ENCODE results near the gene OGG1.

- TF ChIP-seq ZNF764 (CRISPR knock-in tag; IDR thresholded peaks at IDR 0.05; ENCODE audit: low read depth), result no peak
- no peak for TF ChIP-seq LCOR (CRISPR knock-in tag; IDR thresholded peaks at IDR 0.05)
- no peak for TF ChIP-seq XRCC3 (IDR thresholded peaks at IDR 0.05)
- TF ChIP-seq FOXP1 (CRISPR knock-in tag; IDR thresholded peaks at IDR 0.05), result no peak
- TF ChIP-seq, protein P1, sequence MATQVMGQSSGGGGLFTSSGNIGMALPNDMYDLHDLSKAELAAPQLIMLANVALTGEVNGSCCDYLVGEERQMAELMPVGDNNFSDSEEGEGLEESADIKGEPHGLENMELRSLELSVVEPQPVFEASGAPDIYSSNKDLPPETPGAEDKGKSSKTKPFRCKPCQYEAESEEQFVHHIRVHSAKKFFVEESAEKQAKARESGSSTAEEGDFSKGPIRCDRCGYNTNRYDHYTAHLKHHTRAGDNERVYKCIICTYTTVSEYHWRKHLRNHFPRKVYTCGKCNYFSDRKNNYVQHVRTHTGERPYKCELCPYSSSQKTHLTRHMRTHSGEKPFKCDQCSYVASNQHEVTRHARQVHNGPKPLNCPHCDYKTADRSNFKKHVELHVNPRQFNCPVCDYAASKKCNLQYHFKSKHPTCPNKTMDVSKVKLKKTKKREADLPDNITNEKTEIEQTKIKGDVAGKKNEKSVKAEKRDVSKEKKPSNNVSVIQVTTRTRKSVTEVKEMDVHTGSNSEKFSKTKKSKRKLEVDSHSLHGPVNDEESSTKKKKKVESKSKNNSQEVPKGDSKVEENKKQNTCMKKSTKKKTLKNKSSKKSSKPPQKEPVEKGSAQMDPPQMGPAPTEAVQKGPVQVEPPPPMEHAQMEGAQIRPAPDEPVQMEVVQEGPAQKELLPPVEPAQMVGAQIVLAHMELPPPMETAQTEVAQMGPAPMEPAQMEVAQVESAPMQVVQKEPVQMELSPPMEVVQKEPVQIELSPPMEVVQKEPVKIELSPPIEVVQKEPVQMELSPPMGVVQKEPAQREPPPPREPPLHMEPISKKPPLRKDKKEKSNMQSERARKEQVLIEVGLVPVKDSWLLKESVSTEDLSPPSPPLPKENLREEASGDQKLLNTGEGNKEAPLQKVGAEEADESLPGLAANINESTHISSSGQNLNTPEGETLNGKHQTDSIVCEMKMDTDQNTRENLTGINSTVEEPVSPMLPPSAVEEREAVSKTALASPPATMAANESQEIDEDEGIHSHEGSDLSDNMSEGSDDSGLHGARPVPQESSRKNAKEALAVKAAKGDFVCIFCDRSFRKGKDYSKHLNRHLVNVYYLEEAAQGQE (IDR thresholded peaks at IDR 0.05; ENCODE audit: borderline replicate concordance), result no peak
- TF ChIP-seq, protein P1 (CRISPR knock-in tag; IDR thresholded peaks at IDR 0.05; ENCODE audit: low read depth), result no peak
- no peak for TF ChIP-seq RCOR1 (IDR thresholded peaks at IDR 0.05; ENCODE audit: borderline replicate concordance in 1 of 2, low read depth in 2 of 2, low read length in 2 of 2)
- TF ChIP-seq E2F1 (CRISPR knock-in tag; IDR thresholded peaks at IDR 0.05), result no peak
- no peak for TF ChIP-seq HBP1 (CRISPR knock-in tag; IDR thresholded peaks at IDR 0.05)
- no peak for TF ChIP-seq DNMT1 (IDR thresholded peaks at IDR 0.05)
- TF ChIP-seq MAX (CRISPR knock-in tag; IDR thresholded peaks at IDR 0.05), result no peak
- TF ChIP-seq MXI1 (IDR thresholded peaks at IDR 0.05; ENCODE audit: low read depth, low read length), result no peak
- no peak for TF ChIP-seq GTF3C2 (IDR thresholded peaks at IDR 0.05; ENCODE audit: borderline replicate concordance, extremely low read depth, insufficient read length)
These were observed 19.9 kb downstream of the OGG1 start, which contains the start of gene CAMK1 for GRCh38 chr3:9769426-9770275.
